Measurements from ENCODE around the gene C17orf114.

The C17orf114 gene

GRCh38 chr17:4838309-4838785 is 36.2 kb upstream of the C17orf114 start:
- POLR2A ChIA-PET = no interaction called here
- Histone ChIP-seq H3K36me3 (ENCODE audit: insufficient read depth, low read length) (peaks cover 31% of the 10 kb centered on the region), H3K4me2 (ENCODE audit: low read length) (no peak overlapping the region), H3K27ac (ENCODE audit: low read depth, low read length, poor library complexity, severe bottlenecking) (no peak overlapping the region), H3K79me2 (ENCODE audit: insufficient read depth, low read depth, low read length) (peaks cover 37% of the 10 kb centered on the region), H3K9me3 (ENCODE audit: low read length) (no peaks in the 10 kb centered on the region), H3K4me3 (ENCODE audit: low read depth, low read length, poor library complexity, severe bottlenecking) (no peak overlapping the region), H4K20me1 (ENCODE audit: insufficient read depth, low read length) (no peaks in the 10 kb centered on the region), H2AFZ (ENCODE audit: low read length) (no peak overlapping the region), H3K4me1 (ENCODE audit: insufficient read depth, low read length, poor library complexity, severe bottlenecking) (peaks cover 23% of the 10 kb centered on the region), H3K9me2 (ENCODE audit: insufficient read depth, low read length) (no peaks in the 10 kb centered on the region)
- no peak for DNase-seq (ENCODE audit: low spot score)
- CTCF ChIA-PET (ENCODE audit: unreplicated experiment) = interaction anchor here (0.5 kb wide), 1 partner anchor 43 kb away, joined by 3 read pairs; no protein-coding TSS in a partner anchor
- BruUV-seq (replicated peaks) = no TSS peak
- intact Hi-C loops (cut with micrococcal nuclease; ENCODE audit: unreplicated experiment) = no loop called here
- TF ChIP-seq EZH2phosphoT487 (IDR thresholded peaks at IDR 0.05; ENCODE audit: borderline replicate concordance, low read depth, low read length) = no peak
- TF ChIP-seq CTCF (conservative IDR thresholded peaks at IDR 0.05; ENCODE audit: low read length) = no peak

DNA sequence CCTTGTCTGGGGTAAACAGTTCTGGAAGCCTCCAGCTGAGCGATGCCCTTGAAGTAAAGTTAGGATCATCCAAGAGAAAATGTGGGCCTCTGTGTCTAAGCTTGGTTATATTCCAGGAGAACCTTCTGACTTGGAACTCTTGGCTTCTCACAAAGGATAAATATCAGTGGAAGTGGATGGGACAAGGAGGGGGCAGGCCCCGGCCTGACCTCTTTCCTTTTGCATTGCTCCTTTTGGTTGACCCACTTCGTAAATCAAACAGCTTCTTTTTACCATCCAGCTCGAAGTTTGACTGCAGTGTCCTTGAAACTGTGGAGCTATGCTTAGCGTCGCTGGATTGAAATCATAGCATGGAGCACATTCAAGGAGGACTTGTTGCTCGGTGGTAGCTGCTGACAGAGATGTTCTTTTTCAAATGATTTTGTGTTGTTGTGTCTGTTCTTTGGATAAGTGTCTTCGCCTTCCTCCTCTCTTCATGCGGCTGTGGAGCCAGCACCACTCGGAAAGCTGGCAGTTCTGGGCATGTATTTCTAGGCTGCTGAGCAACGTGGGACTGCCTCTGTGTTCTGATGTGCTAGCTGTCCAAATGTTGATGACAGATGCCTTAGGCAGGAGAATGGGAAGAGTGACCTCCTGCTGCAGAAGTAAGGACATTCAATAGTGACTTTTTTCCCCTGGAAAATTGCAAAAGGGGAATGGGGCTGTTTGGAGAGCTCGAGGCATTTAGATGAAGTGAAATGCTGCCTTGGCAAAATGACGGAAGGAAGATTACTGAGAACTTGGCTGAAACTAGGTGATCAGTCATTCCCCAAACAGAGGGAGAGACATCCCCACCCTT is 35.6 kb upstream of the C17orf114 start:
- H4K20me1 ChIP-seq (ENCODE audit: insufficient read depth, low read length) = no peaks in the 10 kb centered on the region
- H3K9me2 ChIP-seq (ENCODE audit: insufficient read depth, low read length) = no peaks in the 10 kb centered on the region
- no peak overlapping the region for H2AFZ ChIP-seq (ENCODE audit: low read length)
- ChIA-PET POLR2A (interaction anchor here (0.5 kb wide), 1 partner anchor 33 kb away, joined by 3 read pairs; no protein-coding TSS in a partner anchor), CTCF (ENCODE audit: unreplicated experiment) (interaction anchor here (0.5 kb wide), 2 partner anchors 43 to 733 kb away, joined by 3 read pairs; no protein-coding TSS in a partner anchor)
- no peak overlapping the region for H3K4me3 ChIP-seq (ENCODE audit: low read depth, low read length, poor library complexity, severe bottlenecking)
- H3K27ac ChIP-seq (ENCODE audit: low read depth, low read length, poor library complexity, severe bottlenecking) = no peak overlapping the region
- no peak for TF ChIP-seq EZH2phosphoT487 (IDR thresholded peaks at IDR 0.05; ENCODE audit: borderline replicate concordance, low read depth, low read length)
- no peak for TF ChIP-seq CTCF (conservative IDR thresholded peaks at IDR 0.05; ENCODE audit: low read length)
- H3K36me3 ChIP-seq (ENCODE audit: insufficient read depth, low read length) = peaks cover 31% of the 10 kb centered on the region; the same call in 1 of the 2 replicates
- intact Hi-C loops (cut with micrococcal nuclease; ENCODE audit: unreplicated experiment) = no loop called here
- H3K79me2 ChIP-seq (ENCODE audit: insufficient read depth, low read depth, low read length) = peaks cover 37% of the 10 kb centered on the region
- H3K9me3 ChIP-seq (ENCODE audit: low read length) = no peaks in the 10 kb centered on the region
- H3K4me1 ChIP-seq (ENCODE audit: insufficient read depth, low read length, poor library complexity, severe bottlenecking) = peaks cover 23% of the 10 kb centered on the region
- no peak for DNase-seq (ENCODE audit: low spot score)
- no peak overlapping the region for H3K4me2 ChIP-seq (ENCODE audit: low read length)
- BruUV-seq (replicated peaks) = no TSS peak

GRCh38 chr17:4836221-4836620 is 34.1 kb upstream of the C17orf114 start:
- H3K27ac ChIP-seq (ENCODE audit: low read depth, low read length, poor library complexity, severe bottlenecking) = no peak overlapping the region
- no TSS peak for BruUV-seq (replicated peaks)
- intact Hi-C loops (cut with micrococcal nuclease; ENCODE audit: unreplicated experiment) = no loop called here
- H3K4me3 ChIP-seq (ENCODE audit: low read depth, low read length, poor library complexity, severe bottlenecking) = peak overlapping the region; percentile 87
- H3K9me3 ChIP-seq (ENCODE audit: low read length) = no peaks in the 10 kb centered on the region
- H3K4me2 ChIP-seq (ENCODE audit: low read length) = peak overlapping the region; percentile 80
- no peak overlapping the region for H2AFZ ChIP-seq (ENCODE audit: low read length)
- peaks cover 37% of the 10 kb centered on the region for H3K79me2 ChIP-seq (ENCODE audit: insufficient read depth, low read depth, low read length)
- H3K4me1 ChIP-seq (ENCODE audit: insufficient read depth, low read length, poor library complexity, severe bottlenecking) = peaks cover 23% of the 10 kb centered on the region
- POLR2A ChIA-PET = interaction anchor here (0.5 kb wide), 1 partner anchor 263 kb away, joined by 4 read pairs; no protein-coding TSS in a partner anchor
- CTCF ChIA-PET (ENCODE audit: unreplicated experiment) = no interaction called here
- TF ChIP-seq EZH2phosphoT487 (IDR thresholded peaks at IDR 0.05; ENCODE audit: borderline replicate concordance, low read depth, low read length) = no peak
- no peak for TF ChIP-seq CTCF (conservative IDR thresholded peaks at IDR 0.05; ENCODE audit: low read length)
- no peaks in the 10 kb centered on the region for H4K20me1 ChIP-seq (ENCODE audit: insufficient read depth, low read length)
- peaks cover 28% of the 10 kb centered on the region; the same call in 1 of the 2 replicates for H3K36me3 ChIP-seq (ENCODE audit: insufficient read depth, low read length)
- DNase-seq (ENCODE audit: low spot score) = no peak
- no peaks in the 10 kb centered on the region for H3K9me2 ChIP-seq (ENCODE audit: insufficient read depth, low read length)

Data from OCI-LY7 (cell line).